Stimulated activated CD8-positive, alpha-beta memory T cell treated with anti-CD3 and anti-CD28 coated beads, Interleukin-4, amount 100 ng/mL, for 48 hours (primary cell): ENCODE data around the gene ATP8A2.
A peak's percentile ranks its signal among the peaks of the same experiment; 100 is the strongest.
"Not testable (repeated sequence)": the region's sequence is repeated elsewhere in the genome, so short reads cannot be mapped to it uniquely, and the experiment has no call there.

ENCODE experiments used
- DNase-seq: peaks from one replicate; pipeline ENCODE4 v3.0.0-alpha.2; 2020

ATP8A2 gene

GRCh38 chr13:25571237-25571636, 199.5 kb downstream of the ATP8A2 start:
- DNase-seq = no peak

DNA sequence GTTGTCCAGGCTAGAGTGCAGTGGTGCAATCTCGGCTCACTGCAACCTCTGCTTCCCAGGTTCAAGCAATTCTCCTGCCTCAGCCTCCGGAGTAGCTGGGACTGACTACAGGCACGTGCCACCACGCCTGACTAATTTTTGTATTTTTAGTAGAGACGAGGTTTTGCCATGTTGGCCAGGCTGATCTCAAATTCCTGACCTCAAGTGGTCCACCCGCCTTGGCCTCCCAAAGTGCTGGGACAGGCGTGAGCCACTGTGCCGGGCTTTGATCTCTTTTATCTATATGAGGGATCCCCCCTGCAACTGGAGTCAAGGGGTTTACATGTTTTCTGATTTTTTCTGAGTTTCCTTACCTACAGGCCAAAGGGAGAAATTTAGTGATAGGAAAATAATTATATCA, 200.4 kb downstream of the ATP8A2 start:
- DNase-seq = not testable (repeated sequence)

DNA sequence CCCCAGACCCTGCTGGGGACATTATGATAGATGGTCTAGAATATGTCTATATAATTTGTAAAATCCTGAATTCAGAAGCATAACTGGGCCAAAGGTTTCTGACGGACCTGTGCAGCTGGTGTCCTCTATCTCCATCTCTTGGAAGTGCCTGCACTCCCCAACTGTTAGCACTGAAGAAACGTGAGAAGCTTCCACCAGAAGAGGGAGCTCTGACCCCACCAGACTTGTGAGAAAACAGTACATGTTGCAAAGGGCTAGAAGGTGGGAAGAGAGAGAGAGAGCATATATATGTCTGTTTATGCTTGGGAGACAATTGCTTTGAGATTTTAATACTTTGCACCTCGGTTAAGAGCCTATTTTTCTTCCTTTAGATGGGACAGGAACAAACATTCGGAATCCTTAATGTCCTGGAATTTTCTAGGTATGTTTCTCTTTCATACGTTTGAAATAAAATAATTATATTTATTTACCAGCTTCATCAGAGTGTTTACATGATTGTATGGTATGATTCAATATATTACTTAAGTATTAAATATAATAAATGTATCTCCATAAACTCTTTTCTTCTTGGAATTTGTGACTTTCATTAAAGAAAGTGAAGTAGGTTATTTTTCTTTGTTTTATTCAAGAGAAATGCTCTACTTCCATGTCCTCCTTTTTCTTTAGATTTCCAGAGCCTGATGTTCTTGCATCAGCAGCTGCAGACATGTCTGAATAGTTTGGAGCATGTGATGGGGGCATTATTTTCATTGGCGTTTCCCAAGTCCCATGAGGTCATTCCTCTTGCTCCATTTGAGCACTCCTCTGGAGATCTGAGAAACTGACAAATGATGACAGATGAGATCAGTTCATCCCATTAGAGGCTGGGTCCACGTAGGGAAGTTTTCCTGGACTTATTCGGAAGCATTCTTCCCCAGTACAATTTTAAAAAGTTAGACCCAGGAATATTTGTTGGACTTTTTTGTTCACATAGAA, 202.9 kb downstream of the ATP8A2 start:
- peak; percentile 81 for DNase-seq

DNA sequence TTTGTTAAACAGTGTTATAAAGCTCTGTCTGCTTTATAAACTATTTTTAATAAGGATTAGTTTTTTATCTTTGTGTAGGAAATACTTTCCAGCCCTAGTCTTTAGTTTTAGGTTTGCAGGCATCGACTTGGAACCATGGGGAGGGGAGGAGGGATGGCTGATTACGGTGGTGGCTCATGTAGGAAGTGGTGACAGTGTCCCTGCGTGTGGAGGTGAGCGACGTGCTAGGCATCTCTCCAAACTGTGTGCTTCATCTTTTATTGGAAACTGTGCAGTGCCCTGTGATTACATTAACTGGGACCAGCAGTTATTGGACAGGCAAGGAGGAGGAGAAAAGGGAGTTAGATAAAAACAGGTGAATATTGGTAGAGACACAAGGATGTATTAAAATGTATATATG, 203.8 kb downstream of the ATP8A2 start:
- no peak for DNase-seq

DNA sequence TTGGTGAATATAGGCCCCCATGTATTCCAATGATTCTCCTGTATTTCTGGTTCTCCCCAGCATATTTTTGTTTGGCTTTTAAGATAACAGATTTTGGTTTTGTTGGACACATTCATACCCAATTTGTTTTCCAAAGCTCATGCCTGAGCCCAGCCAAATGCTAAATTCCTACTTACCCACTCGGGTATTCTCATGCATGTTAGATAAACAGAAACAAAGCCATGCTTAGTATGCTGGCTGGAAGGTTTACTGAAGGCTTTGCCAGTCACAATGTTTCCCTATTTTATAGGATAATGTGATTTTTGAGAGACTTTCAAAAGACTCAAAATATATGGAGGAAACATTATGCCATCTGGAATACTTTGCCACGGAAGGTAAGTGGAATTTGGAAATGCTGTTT, 206.8 kb downstream of the ATP8A2 start:
- no peak for DNase-seq

DNA sequence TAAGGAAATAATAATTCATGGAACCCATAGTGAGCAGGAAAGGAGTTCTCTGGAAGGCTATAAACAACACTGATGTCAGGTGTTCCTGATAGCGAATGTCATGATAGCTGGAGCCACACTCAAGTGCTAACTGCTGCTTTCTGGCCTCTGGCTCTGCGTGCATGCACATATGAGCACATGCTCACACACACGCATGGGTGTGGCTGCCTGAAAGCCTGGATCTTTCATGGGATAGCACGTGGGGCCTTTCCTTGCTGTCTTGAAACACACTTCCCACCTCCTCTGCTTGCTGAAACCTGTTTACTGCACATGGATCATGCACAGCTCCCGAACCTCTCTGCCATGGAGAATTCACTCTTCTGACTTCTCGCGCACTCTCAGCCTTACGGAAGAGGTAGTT, 207.4 kb downstream of the ATP8A2 start:
- no peak for DNase-seq

- DNase-seq = no peak
Observed at GRCh38 chr13:25581351-25581750, 209.6 kb downstream of the ATP8A2 start.

DNA sequence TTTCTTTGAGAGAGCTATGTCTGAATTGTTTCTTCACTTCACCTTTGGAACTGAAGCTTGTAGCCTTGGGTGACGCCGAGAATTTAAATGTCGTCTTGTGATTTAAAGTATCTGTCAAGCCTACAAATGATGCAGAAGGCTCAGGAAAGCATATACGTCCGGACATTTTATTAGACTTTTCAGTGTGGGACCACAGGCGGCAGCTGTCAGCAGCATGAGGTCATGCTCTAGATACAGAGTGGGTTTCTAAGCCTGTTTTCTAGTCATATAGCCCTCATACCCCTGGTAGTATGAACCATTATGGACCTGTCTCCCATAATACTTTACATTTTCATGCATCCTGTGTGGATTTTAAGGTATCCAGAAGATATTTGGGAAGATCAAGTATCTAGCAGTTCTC, 212.3 kb downstream of the ATP8A2 start:
- DNase-seq = no peak

GRCh38 chr13:25585000-25585399, 213.2 kb downstream of the ATP8A2 start:
- DNase-seq = no peak

- DNase-seq = no peak
Observed at GRCh38 chr13:25587326-25587980, 215.7 kb downstream of the ATP8A2 start.

DNA sequence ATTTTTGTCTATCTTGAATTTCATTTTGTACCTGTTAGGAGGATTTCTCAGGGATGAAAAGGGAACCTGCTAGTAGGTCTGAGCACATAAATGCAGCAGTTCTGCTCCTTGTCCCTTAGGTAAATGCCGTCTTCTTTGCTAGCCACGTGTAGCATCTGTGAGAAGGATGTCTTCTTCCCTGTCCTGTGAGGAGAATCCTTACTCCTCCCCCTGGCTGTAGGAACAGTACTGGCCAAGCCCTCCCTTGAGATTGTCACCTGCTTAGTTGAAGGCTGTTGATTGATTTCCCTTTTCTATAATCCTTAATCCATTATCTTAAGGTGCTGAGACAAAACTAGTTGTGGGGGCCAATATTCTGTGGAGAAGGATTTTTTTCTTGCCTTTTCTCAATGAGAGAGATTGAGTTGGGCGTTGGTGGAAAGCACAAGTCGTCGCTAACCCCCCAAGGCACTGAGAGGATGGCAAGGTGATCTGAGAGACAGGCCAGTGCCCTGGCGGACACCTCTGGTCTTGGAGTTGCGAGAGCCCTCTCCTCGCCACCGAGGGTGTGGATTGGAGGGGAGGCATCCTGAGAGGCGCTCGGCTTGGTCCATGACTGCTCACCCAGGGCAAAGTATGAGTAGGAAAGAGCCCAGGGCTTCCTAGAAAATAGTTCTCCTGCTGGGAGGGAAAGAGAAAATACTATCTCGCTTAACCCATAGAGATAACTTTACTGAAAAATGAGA, 216.7 kb downstream of the ATP8A2 start:
- no peak for DNase-seq

DNA sequence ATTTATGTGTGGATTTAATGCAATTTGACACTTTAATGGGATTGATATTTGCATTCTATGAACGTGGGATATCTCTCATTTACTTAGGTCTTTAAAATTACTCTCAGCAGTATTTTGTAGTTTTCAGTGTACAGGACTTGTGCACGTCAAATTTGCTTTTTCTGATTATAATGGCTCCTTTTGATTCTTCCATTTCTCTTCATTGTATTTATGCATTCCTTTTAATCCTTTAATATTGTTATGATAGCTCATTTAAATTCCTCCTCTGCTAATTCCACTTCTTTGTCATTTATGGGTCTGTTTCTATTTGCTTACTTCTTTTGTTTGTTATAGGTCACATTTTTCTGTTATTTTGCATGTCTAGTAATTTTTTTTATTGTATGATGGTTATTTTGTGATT, 226.6 kb downstream of the ATP8A2 start:
- DNase-seq = no peak

GRCh38 chr13:25602176-25602575, 230.4 kb downstream of the ATP8A2 start:
- DNase-seq = no peak

GRCh38 chr13:25604106-25604505, 232.3 kb downstream of the ATP8A2 start:
- DNase-seq = no peak

DNA sequence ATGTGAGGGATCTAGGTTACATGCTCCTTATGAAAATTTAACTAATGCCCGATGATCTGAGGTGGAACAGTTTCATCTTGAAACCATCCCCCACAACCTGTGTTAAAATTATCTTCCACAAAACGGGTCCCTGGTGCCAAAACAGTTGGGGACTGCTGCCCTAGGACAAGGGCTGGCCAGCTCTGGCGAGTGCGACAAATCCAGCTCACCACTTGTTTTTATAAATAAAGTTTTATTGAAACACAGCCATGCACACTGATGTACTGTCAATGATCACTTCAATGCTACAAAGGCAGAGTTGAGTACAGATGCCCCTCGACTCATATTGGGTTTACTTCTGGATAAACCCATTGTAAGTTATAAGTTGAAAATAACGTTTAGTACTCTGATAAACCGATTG, 235.3 kb downstream of the ATP8A2 start:
- DNase-seq = no peak

DNA sequence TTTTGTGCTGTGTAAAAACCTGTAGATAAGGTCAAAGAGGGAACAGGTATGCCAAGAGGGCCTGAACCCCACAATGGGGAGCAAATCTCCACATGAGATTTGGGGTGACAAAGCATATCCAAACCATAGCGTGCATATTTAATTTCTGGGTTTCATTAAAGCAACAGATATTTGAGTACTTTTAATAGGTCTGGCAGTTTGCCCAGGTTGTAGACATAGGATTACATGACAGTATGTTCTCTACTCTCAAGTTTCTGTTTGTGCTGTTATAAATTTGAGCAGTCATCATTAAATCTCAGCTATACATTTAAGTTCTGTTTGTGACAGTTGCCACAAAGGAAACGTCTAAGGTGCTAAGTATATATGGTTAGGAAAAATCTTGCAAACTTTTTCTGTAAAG, 236.4 kb downstream of the ATP8A2 start:
- DNase-seq = no peak

DNA sequence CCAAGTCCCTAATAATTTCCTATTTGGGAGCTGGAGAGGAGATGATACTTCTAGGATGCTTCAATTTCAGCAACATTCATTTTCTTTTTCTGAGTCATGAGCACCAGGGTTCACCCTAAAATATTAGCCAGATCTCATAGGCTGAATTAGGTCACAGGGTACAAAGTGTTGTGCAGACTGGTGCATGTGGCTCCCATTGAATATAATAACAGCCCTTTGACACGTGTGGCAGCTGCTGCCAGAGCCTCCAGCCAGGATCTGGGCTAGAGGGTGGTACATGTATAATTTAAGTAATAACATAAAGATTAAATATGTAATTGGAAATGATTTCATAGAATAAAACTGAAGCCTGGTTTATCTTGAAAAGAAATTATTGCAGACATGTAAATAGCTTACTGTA, 244.9 kb downstream of the ATP8A2 start:
- DNase-seq = no peak

GRCh38 chr13:25619897-25620296, 248.1 kb downstream of the ATP8A2 start:
- DNase-seq = no peak

- DNase-seq = no peak
Observed at GRCh38 chr13:25625414-25625813, 253.6 kb downstream of the ATP8A2 start.

DNA sequence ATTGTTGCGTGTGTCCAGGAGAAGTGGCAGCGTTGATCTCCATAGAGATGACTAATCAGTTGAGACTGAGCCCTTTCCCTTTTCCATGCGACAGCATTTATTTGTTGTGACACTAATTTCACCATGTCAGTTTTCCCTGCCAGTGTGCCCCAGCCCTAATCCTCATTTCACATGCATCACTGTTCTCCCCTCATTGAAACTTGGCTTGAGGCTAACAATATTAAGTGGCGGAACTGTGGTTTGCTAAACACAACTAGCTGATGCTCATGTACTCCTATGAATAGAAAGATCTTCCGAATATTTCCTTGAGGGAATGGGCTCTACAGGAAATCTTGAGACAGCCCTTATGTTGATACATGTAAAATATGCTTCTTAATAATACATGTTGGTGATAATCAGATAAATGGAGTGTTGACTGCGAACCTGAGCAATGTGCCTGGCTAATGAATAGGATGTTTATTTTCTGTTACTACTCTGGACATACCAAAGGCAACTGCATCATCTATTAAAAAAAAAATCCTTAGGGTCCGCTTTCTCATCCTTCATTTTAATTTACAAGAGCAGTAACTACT, 258.6 kb downstream of the ATP8A2 start:
- no peak for DNase-seq

DNA sequence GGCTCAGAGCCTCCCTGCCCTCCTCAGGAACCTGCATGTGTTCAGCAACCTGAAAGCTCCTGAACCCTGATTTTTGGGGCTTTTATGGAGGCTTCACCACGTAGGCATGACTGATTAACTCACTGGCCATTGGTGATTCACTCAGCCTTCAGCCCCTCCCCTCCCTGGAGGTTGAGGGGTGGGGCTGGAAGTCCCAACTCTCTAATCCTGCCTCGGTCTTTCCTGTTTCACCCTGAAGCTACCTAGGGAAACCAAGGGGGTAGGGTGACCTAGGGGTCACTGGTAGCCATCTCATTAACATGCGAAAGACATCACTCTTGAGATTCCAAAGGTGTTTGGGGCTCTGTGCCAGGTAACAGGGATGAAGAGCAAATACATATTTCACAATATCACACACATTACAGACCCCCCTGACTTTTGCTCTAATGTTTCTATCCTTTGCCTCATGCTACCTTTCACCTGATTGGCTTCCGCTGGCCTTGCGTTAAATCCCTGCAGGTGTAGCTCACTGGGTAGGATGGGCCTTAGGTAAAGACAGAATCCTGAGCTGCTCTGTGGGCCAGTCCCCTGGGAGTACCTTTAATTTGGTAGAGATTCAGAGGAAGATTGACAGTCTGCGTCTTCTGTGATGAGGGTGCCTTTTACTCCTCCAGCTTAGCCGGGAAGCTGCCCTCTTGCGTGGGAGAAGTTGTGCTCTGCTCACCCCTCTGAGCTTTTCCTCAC, 260.6 kb downstream of the ATP8A2 start:
- DNase-seq = no peak

GRCh38 chr13:25633093-25633492, 261.3 kb downstream of the ATP8A2 start:
- no peak for DNase-seq

- DNase-seq = no peak
Observed at GRCh38 chr13:25645681-25646080, 273.9 kb downstream of the ATP8A2 start.
